B cell (primary cell): ENCODE data around the gene GARIN5A. TPM values are rescaled to one million over a fixed set of nuclear protein-coding genes. Genes with fewer than 3 reads are reported as not detected.

ENCODE experiments used
- ATAC-seq: fragments of 200-7000 bp; cut with Tn5 transposase; one replicate; pipeline ENCODE4 v1.10.0; 2021; ENCODE audit warnings: low read depth, mild to moderate bottlenecking, moderate number of reproducible peaks, moderate library complexity
- CTCF ChIA-PET: fragments of 350-600 bp; sonication (Branson Sonifier 250); formaldehyde crosslinking; loops from one replicate; lab custom pipeline; 2021; ENCODE audit warnings: antibody characterized with exemption, inconsistent platforms; lab: Charles Lee
- POLR2A ChIA-PET: fragments of 350-600 bp; sonication (Branson Sonifier 250); formaldehyde crosslinking; loops from one replicate; lab custom pipeline; 2021; ENCODE audit warnings: antibody characterized with exemption; lab: Charles Lee
- DNase-seq: peaks from one replicate; pipeline ENCODE4 v3.0.0; 2013
- H2AFZ ChIP-seq: 2 replicates; pipeline ENCODE4 v1.6.1; 2012; ENCODE audit warnings: mild to moderate bottlenecking, low read depth, low read length; ENCODE audit not compliant: insufficient read depth, poor library complexity, severe bottlenecking
- H3K27ac ChIP-seq, 2 donors: 1 replicate in 1 of 2; 2 replicates in 1 of 2; pipeline ENCODE4 v1.5.1; 2012 to 2013; ENCODE audit warnings: low read length in 2 of 2, mild to moderate bottlenecking in 2 of 2, moderate library complexity in 1 of 2
- H3K27me3 ChIP-seq, 4 experiments: fragments of 200-600 bp in 1 of 4; sonication (generic) in 1 of 4; replicated peaks in 1 of 4; 1 replicate in 2 of 4; 2 replicates in 2 of 4; pipeline versions ENCODE4 v1.6.1 to v1.7.0; 2013 to 2016; ENCODE audit warnings: low read length in 3 of 4, mild to moderate bottlenecking in 2 of 4, mixed read lengths in 1 of 4, moderate library complexity in 1 of 4; ENCODE audit not compliant: insufficient read depth in 4 of 4, control insufficient read depth in 3 of 4; ENCODE audit errors: control extremely low read depth in 1 of 4
- H3K36me3 ChIP-seq, 2 experiments: replicated peaks in 1 of 2; 1 replicate in 1 of 2; 2 replicates in 1 of 2; pipeline versions ENCODE4 v1.6.1 to v1.7.1; 2013; ENCODE audit warnings: low read length in 1 of 2; ENCODE audit not compliant: insufficient read depth in 2 of 2, control insufficient read depth in 1 of 2; ENCODE audit errors: control extremely low read depth in 1 of 2, extremely low read depth in 1 of 2
- H3K4me1 ChIP-seq, 2 donors: fragments of 200-600 bp in 1 of 2; sonication (generic) in 1 of 2; 1 replicate in 1 of 2; 2 replicates in 1 of 2; pipeline versions ENCODE4 v1.5.1 to v1.6.1; 2013 to 2017; ENCODE audit warnings: low read length in 2 of 2; ENCODE audit not compliant: control insufficient read depth in 2 of 2, insufficient read depth in 2 of 2
- H3K4me2 ChIP-seq: replicated peaks from 2 replicates; pipeline ENCODE3; 2012; ENCODE audit warnings: mild to moderate bottlenecking, low read depth, low read length; ENCODE audit not compliant: poor library complexity, severe bottlenecking
- H3K4me3 ChIP-seq, 5 experiments: fragments of 200-600 bp in 1 of 5; sonication (generic) in 1 of 5; 1 replicate in 3 of 5; 2 replicates in 2 of 5; pipeline versions ENCODE4 v1.5.1 to v1.7.0; 2011 to 2016; ENCODE audit warnings: low read length in 4 of 5, mild to moderate bottlenecking in 4 of 5, low read depth in 2 of 5, control low read depth in 1 of 5, moderate library complexity in 1 of 5; ENCODE audit not compliant: insufficient read depth in 1 of 5; ENCODE audit errors: control extremely low read depth in 1 of 5, extremely low read depth in 1 of 5
- H3K79me2 ChIP-seq: fragments of 200-600 bp; sonication (generic); one replicate; pipeline ENCODE4 v1.6.0; 2016; ENCODE audit warnings: low read length; ENCODE audit not compliant: control insufficient read depth, insufficient read depth
- H3K9ac ChIP-seq: fragments of 200-600 bp; sonication (generic); 2 replicates; pipeline ENCODE4 v1.6.1; 2017; ENCODE audit warnings: mild to moderate bottlenecking, low read length, moderate library complexity
- H3K9me3 ChIP-seq, 3 donors: one replicate each; pipeline versions ENCODE4 v1.6.1 to v1.7.1; 2013; ENCODE audit warnings: low read length in 2 of 3; ENCODE audit not compliant: control insufficient read depth in 2 of 3, insufficient read depth in 1 of 3; ENCODE audit errors: control extremely low read depth in 1 of 3
- H4K20me1 ChIP-seq: 2 replicates; pipeline ENCODE4 v1.6.0; 2012; ENCODE audit warnings: mild to moderate bottlenecking, low read length; ENCODE audit not compliant: insufficient read depth, control insufficient read depth, poor library complexity, severe bottlenecking
- H3K27ac Mint-ChIP-seq: one replicate; pipeline ENCODE4 v1.8.0; 2021; ENCODE audit warnings: mixed read lengths
- H3K27me3 Mint-ChIP-seq: one replicate; pipeline ENCODE4 v1.8.0; 2021; ENCODE audit warnings: mixed read lengths
- H3K4me1 Mint-ChIP-seq: one replicate; pipeline ENCODE4 v1.8.0; 2021; ENCODE audit warnings: mixed read lengths
- H3K4me3 Mint-ChIP-seq: one replicate; pipeline ENCODE4 v1.8.0; 2021; ENCODE audit warnings: mixed read lengths
- H3K9me3 Mint-ChIP-seq: one replicate; pipeline ENCODE4 v1.8.0; 2022; ENCODE audit warnings: mixed read lengths; ENCODE audit not compliant: insufficient read depth
- EZH2 ChIP-seq: IDR thresholded peaks from 2 replicates; pipeline ENCODE4 v1.6.1; 2012; ENCODE audit warnings: borderline replicate concordance, low read depth, mild to moderate bottlenecking, moderate library complexity, low read length; ENCODE audit not compliant: insufficient read depth, poor library complexity, severe bottlenecking
- WGBS: methylation state at CpG from one replicate; pipeline ENCODE4 v1.1.5; 2013; ENCODE audit warnings: missing lambda C conversion rate; ENCODE audit not compliant: insufficient coverage; 5-methylcytosine and 5-hydroxymethylcytosine counted together
- intact Hi-C: fragments of 100-400 bp; cut with micrococcal nuclease; formaldehyde crosslinking; loops from one replicate; pipeline ENCODE4 v1.10.0; 2022
- polyA plus RNA-seq: library from polyadenylated mRNA; depleted of rRNA; stranded (reverse); fragments of >200 nt; gene quantifications from 2 replicates; pipeline ENCODE4 v1.2.3, GENCODE V29; 2012
- total RNA-seq, 2 donors: library from RNA; stranded (reverse); fragments of 120-200 nt in 1 of 2; gene quantifications; 1 replicate in 1 of 2; 2 replicates in 1 of 2; pipeline versions ENCODE4 v1.2.3 to v1.2.4, GENCODE V29; 2013 to 2022
- TF ChIP-seq, protein P1 (sequence below): fragments of 200-600 bp; IDR thresholded peaks from one replicate; pipeline ENCODE4 v1.8.0; 2022; ENCODE audit warnings: antibody characterized with exemption, mild to moderate bottlenecking

The GARIN5A gene
- total and polyA plus RNA-seq, 2 donors (not counting 1 experiment from before 2014, with no cell fraction given): 0.22 to 0.34 TPM

DNA sequence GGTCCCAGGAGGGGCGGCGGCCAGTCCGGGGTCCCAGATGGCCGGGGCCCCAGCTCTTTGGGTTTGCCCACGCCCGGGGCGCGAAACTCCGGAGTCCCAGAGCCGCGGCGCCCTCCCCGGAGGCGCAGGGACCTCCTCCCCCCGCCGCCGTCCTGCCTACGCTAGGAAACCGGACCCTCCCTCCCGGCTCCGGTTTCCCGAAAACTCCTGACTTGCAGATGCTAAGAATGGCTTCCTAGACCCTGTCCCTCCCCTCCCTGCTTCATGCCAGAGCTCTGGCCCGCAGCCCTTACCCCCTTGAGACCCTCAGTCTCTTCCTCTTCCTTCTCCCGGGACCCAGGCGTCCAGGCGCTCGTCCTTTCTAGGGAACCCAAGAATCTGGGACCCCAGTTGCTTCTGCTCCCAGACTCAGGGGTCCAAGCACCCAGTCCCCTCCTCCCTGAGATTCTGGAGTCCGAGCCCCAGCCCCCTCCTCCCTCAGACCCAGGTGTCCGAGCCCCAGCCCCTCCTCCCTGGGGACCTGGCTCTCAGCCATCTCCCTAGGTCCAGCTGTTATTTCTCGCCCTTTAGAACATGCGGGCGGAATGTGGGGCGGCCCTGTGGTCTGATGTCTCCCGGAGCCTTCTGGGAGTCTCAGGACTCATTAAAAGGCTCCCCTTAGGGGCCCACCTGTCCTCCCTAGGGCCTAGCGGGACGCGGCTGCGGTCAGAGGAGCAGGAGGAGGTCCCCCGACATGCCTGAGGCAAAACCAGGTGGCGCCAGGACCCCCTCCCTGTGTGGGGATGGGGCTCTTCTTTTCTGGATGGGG, 44.2 kb downstream of the GARIN5A start, which contains the start of gene MYBPC2:
Gene MYBPC2 (plus strand): TSS at position 672 of the 808 bp plus-strand sequence. CDS start 62 bp downstream, at position 734.
- H2AFZ ChIP-seq: peak within 1 kb of the TSS; percentile 40
- H3K27ac ChIP-seq: peak within 1 kb of the TSS; percentile 97 to 99
- peaks cover 2 to 18% of the 10 kb centered on the region in 2 experiments for H3K36me3 ChIP-seq
- TF ChIP-seq EZH2: no peak
- TF ChIP-seq, protein P1, sequence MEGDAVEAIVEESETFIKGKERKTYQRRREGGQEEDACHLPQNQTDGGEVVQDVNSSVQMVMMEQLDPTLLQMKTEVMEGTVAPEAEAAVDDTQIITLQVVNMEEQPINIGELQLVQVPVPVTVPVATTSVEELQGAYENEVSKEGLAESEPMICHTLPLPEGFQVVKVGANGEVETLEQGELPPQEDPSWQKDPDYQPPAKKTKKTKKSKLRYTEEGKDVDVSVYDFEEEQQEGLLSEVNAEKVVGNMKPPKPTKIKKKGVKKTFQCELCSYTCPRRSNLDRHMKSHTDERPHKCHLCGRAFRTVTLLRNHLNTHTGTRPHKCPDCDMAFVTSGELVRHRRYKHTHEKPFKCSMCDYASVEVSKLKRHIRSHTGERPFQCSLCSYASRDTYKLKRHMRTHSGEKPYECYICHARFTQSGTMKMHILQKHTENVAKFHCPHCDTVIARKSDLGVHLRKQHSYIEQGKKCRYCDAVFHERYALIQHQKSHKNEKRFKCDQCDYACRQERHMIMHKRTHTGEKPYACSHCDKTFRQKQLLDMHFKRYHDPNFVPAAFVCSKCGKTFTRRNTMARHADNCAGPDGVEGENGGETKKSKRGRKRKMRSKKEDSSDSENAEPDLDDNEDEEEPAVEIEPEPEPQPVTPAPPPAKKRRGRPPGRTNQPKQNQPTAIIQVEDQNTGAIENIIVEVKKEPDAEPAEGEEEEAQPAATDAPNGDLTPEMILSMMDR: no peak
- no peaks in the 10 kb centered on the region for H3K27me3 Mint-ChIP-seq
- POLR2A ChIA-PET: interaction anchor here (0.5 to 6.0 kb wide), 4 partner anchors 15 to 118 kb away, joined by 4 to 96 read pairs (median 6); partner anchors contain the start of gene SPIB
- H3K4me3 Mint-ChIP-seq: peak within 1 kb of the TSS; percentile 97
- CTCF ChIA-PET: no interaction called here
- peaks cover 69 to 86% of the 10 kb centered on the region in 2 donors for H3K4me1 ChIP-seq
- intact Hi-C loops: loop anchor here (2.0 to 5.0 kb wide), 2 partner anchors 75 to 78 kb away; partner anchors contain the start of gene JOSD2
- peaks cover 84% of the 10 kb centered on the region for H3K4me1 Mint-ChIP-seq
- H3K4me3 ChIP-seq: peak within 1 kb of the TSS; percentile 43 to 66 (median 61)
- no peaks in the 10 kb centered on the region for H3K9me3 Mint-ChIP-seq
- peaks cover 4% of the 10 kb centered on the region for H4K20me1 ChIP-seq
- H3K79me2 ChIP-seq: no peaks in the 10 kb centered on the region
- H3K27me3 ChIP-seq: no peaks in the 10 kb centered on the region
- WGBS: 1% methylated on average over 37 of the region's 40 CpGs
- ATAC-seq (no peak), DNase-seq (peak; percentile 63)
- H3K9ac ChIP-seq: peak within 1 kb of the TSS; percentile 72
- peaks cover 0 to 16% (median 0%) of the 10 kb centered on the region in 3 donors for H3K9me3 ChIP-seq
- peak within 1 kb of the TSS; percentile 99 for H3K27ac Mint-ChIP-seq
- peak within 1 kb of the TSS; percentile 92 for H3K4me2 ChIP-seq
